Measurements from ENCODE around the gene SZRD1. TPM values are rescaled to one million over a fixed set of nuclear protein-coding genes. Genes with fewer than 3 reads are reported as not detected.
A peak's percentile ranks its signal among the peaks of the same experiment; 100 is the strongest.

SZRD1 gene
- total and polyA plus RNA-seq, 9 of the 15 experiments (the other 6 are each of a cell fraction or from before 2014, with no cell fraction given): 3.9 to 149 (median 82.5) TPM

DNA sequence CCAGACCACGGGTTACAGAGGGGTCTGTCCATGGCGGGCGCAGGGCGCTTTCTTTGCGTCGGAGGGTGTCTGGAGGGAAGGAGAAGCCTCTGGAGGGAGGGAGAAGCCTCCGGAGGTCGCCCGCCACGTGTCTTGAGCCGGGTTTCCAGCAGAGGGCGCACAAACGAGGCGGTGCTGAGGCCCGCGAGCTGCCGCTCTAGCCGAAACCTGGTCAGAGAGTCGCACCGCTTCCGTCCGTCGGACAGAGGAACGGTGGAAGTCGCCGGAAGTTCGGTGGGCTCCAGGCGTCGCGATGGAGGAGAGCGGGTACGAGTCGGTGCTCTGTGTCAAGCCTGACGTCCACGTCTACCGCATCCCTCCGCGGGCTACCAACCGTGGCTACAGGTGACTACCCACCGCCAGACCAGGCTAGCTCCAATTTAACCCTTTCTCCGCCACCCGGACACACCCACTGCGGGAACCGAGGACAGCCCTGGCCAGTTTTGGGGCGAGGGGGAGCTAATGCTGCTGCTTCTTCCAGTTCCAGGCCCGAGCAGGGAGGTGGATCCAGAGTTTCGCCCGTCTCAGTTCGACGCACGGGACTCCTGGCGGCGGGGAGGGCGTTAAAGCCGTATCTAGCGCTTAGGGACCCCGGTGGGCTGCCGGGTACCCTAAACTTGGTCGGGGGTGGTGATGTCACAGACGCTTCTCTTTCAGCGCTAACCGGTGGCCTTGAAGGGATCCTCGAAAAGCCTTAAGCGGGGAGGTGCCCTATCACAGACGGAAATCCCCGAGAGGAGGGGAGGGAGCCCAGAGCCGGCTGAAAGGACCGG lies 73.6 kb downstream of the SZRD1 start, which contains the start of gene NECAP2 (continued):
- TF ChIP-seq, protein P1, sequence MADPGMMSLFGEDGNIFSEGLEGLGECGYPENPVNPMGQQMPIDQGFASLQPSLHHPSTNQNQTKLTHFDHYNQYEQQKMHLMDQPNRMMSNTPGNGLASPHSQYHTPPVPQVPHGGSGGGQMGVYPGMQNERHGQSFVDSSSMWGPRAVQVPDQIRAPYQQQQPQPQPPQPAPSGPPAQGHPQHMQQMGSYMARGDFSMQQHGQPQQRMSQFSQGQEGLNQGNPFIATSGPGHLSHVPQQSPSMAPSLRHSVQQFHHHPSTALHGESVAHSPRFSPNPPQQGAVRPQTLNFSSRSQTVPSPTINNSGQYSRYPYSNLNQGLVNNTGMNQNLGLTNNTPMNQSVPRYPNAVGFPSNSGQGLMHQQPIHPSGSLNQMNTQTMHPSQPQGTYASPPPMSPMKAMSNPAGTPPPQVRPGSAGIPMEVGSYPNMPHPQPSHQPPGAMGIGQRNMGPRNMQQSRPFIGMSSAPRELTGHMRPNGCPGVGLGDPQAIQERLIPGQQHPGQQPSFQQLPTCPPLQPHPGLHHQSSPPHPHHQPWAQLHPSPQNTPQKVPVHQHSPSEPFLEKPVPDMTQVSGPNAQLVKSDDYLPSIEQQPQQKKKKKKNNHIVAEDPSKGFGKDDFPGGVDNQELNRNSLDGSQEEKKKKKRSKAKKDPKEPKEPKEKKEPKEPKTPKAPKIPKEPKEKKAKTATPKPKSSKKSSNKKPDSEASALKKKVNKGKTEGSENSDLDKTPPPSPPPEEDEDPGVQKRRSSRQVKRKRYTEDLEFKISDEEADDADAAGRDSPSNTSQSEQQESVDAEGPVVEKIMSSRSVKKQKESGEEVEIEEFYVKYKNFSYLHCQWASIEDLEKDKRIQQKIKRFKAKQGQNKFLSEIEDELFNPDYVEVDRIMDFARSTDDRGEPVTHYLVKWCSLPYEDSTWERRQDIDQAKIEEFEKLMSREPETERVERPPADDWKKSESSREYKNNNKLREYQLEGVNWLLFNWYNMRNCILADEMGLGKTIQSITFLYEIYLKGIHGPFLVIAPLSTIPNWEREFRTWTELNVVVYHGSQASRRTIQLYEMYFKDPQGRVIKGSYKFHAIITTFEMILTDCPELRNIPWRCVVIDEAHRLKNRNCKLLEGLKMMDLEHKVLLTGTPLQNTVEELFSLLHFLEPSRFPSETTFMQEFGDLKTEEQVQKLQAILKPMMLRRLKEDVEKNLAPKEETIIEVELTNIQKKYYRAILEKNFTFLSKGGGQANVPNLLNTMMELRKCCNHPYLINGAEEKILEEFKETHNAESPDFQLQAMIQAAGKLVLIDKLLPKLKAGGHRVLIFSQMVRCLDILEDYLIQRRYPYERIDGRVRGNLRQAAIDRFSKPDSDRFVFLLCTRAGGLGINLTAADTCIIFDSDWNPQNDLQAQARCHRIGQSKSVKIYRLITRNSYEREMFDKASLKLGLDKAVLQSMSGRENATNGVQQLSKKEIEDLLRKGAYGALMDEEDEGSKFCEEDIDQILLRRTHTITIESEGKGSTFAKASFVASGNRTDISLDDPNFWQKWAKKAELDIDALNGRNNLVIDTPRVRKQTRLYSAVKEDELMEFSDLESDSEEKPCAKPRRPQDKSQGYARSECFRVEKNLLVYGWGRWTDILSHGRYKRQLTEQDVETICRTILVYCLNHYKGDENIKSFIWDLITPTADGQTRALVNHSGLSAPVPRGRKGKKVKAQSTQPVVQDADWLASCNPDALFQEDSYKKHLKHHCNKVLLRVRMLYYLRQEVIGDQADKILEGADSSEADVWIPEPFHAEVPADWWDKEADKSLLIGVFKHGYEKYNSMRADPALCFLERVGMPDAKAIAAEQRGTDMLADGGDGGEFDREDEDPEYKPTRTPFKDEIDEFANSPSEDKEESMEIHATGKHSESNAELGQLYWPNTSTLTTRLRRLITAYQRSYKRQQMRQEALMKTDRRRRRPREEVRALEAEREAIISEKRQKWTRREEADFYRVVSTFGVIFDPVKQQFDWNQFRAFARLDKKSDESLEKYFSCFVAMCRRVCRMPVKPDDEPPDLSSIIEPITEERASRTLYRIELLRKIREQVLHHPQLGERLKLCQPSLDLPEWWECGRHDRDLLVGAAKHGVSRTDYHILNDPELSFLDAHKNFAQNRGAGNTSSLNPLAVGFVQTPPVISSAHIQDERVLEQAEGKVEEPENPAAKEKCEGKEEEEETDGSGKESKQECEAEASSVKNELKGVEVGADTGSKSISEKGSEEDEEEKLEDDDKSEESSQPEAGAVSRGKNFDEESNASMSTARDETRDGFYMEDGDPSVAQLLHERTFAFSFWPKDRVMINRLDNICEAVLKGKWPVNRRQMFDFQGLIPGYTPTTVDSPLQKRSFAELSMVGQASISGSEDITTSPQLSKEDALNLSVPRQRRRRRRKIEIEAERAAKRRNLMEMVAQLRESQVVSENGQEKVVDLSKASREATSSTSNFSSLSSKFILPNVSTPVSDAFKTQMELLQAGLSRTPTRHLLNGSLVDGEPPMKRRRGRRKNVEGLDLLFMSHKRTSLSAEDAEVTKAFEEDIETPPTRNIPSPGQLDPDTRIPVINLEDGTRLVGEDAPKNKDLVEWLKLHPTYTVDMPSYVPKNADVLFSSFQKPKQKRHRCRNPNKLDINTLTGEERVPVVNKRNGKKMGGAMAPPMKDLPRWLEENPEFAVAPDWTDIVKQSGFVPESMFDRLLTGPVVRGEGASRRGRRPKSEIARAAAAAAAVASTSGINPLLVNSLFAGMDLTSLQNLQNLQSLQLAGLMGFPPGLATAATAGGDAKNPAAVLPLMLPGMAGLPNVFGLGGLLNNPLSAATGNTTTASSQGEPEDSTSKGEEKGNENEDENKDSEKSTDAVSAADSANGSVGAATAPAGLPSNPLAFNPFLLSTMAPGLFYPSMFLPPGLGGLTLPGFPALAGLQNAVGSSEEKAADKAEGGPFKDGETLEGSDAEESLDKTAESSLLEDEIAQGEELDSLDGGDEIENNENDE (IDR thresholded peaks at IDR 0.05; ENCODE audit: low read depth, low read length): no peak
- TF ChIP-seq C11orf30 (IDR thresholded peaks at IDR 0.05; ENCODE audit: low read depth) (peak; percentile 90), FOXK1 (CRISPR knock-in tag; IDR thresholded peaks at IDR 0.05; ENCODE audit: borderline replicate concordance) (no peak), NUFIP1 (IDR thresholded peaks at IDR 0.05; ENCODE audit: partially characterized antibody) (no peak), XRCC4 (IDR thresholded peaks at IDR 0.05; ENCODE audit: extremely low read depth, insufficient read depth, insufficient read length) (no peak), ZNF143 (CRISPR knock-in tag; IDR thresholded peaks at IDR 0.05) (0 out of 2 replicates have a peak, but pooled peaks have one; percentile 30)
